BJ (cell line): Measurements from ENCODE around the gene EDNRA. TPM values are rescaled to one million over a fixed set of nuclear protein-coding genes. Genes with fewer than 3 reads are reported as not detected.

Experiments
- CTCF ChIA-PET: fragments of 350-600 bp; formaldehyde crosslinking; extraction: SDS; loops from one replicate; lab custom pipeline; 2021; ENCODE audit warnings: antibody characterized with exemption, inconsistent platforms; lab: Yijun Ruan, JAX
- POLR2A ChIA-PET: fragments of 300-600 bp; sonication (Branson Sonifier 250); formaldehyde crosslinking; extraction: SDS; loops from one replicate; lab custom pipeline; 2021; ENCODE audit warnings: antibody characterized with exemption; lab: Charles Lee
- DNase-seq: peaks from one replicate; pipeline ENCODE4 v3.0.0-alpha.2; 2011; ENCODE audit warnings: low read depth
- H3K27me3 ChIP-seq: 2 replicates; pipeline ENCODE4 v1.6.0; 2011; ENCODE audit warnings: low read length; ENCODE audit not compliant: control insufficient read depth, insufficient read depth
- H3K36me3 ChIP-seq: 2 replicates; pipeline ENCODE4 v1.5.1; 2011; ENCODE audit warnings: low read length; ENCODE audit not compliant: control insufficient read depth, insufficient read depth
- H3K4me3 ChIP-seq: 2 replicates; pipeline ENCODE4 v1.5.1; 2011; ENCODE audit warnings: low read depth, mild to moderate bottlenecking, control low read depth, low read length
- CTCF ChIP-seq: IDR thresholded peaks from 2 replicates; pipeline ENCODE4 v1.5.1; 2011; ENCODE audit warnings: low read depth, mild to moderate bottlenecking, control low read depth, inconsistent platforms, low read length, moderate library complexity; ENCODE audit not compliant: insufficient read depth
- polyA plus RNA-seq: library from polyadenylated mRNA; depleted of rRNA; stranded (reverse); fragments of >200 nt; gene quantifications from 2 replicates; pipeline ENCODE4 v1.2.3, GENCODE V29; 2011

EDNRA gene
- polyA plus RNA-seq, 1 experiment: 7.6 TPM

GRCh38 chr4:147586637-147587036 lies 105.7 kb downstream of the EDNRA start:
- no peak for TF ChIP-seq CTCF
- no peaks in the 10 kb centered on the region for H3K36me3 ChIP-seq
- H3K4me3 ChIP-seq: no peak overlapping the region
- H3K27me3 ChIP-seq: no peaks in the 10 kb centered on the region
- ChIA-PET POLR2A (no interaction called here), CTCF (interaction anchor here (0.6 to 2.7 kb wide), 4 partner anchors 10 to 568 kb away, joined by 3 to 7 read pairs (median 6); no protein-coding TSS in a partner anchor)
- DNase-seq: no peak

- POLR2A ChIA-PET: no interaction called here
- H3K4me3 ChIP-seq: no peak overlapping the region
- no peaks in the 10 kb centered on the region for H3K36me3 ChIP-seq
- CTCF ChIA-PET: interaction anchor here (1.2 to 2.7 kb wide), 4 partner anchors 10 to 568 kb away, joined by 4 to 7 read pairs (median 6); no protein-coding TSS in a partner anchor
- no peaks in the 10 kb centered on the region for H3K27me3 ChIP-seq
- no peak for TF ChIP-seq CTCF
- no peak for DNase-seq
Observed at GRCh38 chr4:147587041-147587440, 106.1 kb downstream of the EDNRA start.

DNA sequence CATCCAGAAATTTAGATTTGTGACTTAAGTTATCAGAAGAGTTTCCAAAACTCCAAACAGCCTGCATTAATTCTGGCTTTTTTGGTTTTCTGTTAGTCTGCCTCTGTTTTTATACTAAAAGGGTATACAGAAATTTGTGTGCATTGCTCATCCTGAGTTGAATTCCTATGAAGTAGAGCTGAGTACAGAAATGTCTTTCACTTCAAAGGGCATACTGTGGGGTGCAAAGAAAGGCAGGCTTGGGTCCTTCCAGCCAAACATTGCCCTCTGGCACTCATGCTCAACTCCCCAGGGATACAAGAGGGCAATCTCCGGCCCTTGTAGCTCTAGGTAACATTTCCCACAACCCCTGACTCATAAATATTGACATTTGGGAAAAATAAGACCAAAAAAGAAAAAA lies 108.7 kb downstream of the EDNRA start:
- no peak for DNase-seq
- POLR2A ChIA-PET: no interaction called here
- CTCF ChIA-PET: interaction anchor here (0.6 to 3.1 kb wide), 26 partner anchors 10 to 1263 kb away, joined by 3 to 35 read pairs (median 3); no protein-coding TSS in a partner anchor
- Histone ChIP-seq H3K4me3 (no peak overlapping the region), H3K27me3 (no peaks in the 10 kb centered on the region), H3K36me3 (no peaks in the 10 kb centered on the region)
- no peak for TF ChIP-seq CTCF

- no peaks in the 10 kb centered on the region for H3K36me3 ChIP-seq
- TF ChIP-seq CTCF: peak; percentile 71
- POLR2A ChIA-PET: no interaction called here
- DNase-seq: no peak
- H3K4me3 ChIP-seq: no peak overlapping the region
- H3K27me3 ChIP-seq: no peaks in the 10 kb centered on the region
- CTCF ChIA-PET: interaction anchor here (0.6 to 3.1 kb wide), 26 partner anchors 8 to 1264 kb away, joined by 3 to 35 read pairs (median 4); no protein-coding TSS in a partner anchor
Observed at GRCh38 chr4:147590249-147590920, 109.5 kb downstream of the EDNRA start.

GRCh38 chr4:147591106-147591505 lies 110.2 kb downstream of the EDNRA start:
- POLR2A ChIA-PET: no interaction called here
- no peaks in the 10 kb centered on the region for H3K36me3 ChIP-seq
- CTCF ChIA-PET: interaction anchor here (0.6 to 3.1 kb wide), 15 partner anchors 9 to 574 kb away, joined by 3 to 35 read pairs (median 6); no protein-coding TSS in a partner anchor
- H3K4me3 ChIP-seq: no peak overlapping the region
- H3K27me3 ChIP-seq: no peaks in the 10 kb centered on the region
- DNase-seq: no peak
- no peak for TF ChIP-seq CTCF
